RWPE1 (cell line): ENCODE measurements around the gene EDNRA.

Experiments used
- CTCF ChIA-PET: fragments of 350-600 bp; sonication (Branson Sonifier 250); formaldehyde crosslinking; extraction: SDS; loops from one replicate; lab custom pipeline; 2021; lab: Yijun Ruan, JAX
- POLR2A ChIA-PET: fragments of 400-600 bp; formaldehyde crosslinking; extraction: SDS; loops from one replicate; lab custom pipeline; 2020; ENCODE audit warnings: antibody characterized with exemption; ENCODE audit not compliant: low non-redundant PET; lab: Yijun Ruan, JAX
- DNase-seq: peaks from one replicate; pipeline ENCODE4 v3.0.0; 2012; ENCODE audit warnings: low spot score
- H3K27ac ChIP-seq: fragments of 450-650 bp; 2 replicates; pipeline ENCODE4 v1.5.1; 2017
- TF ChIP-seq, protein P1 (sequence below): fragments of 450-650 bp; conservative IDR thresholded peaks from 2 replicates; pipeline ENCODE4 v1.5.1; 2017; ENCODE audit warnings: low read depth, mild to moderate bottlenecking

EDNRA gene

GRCh38 chr4:147481577-147482109 is 746 bp downstream of the EDNRA start:
- CTCF ChIA-PET, result no interaction called here

GRCh38 chr4:147482281-147482680 is 1.4 kb downstream of the EDNRA start:
- H3K27ac ChIP-seq, result no peak overlapping the region
- DNase-seq, result no peak
- POLR2A ChIA-PET, result no interaction called here
- CTCF ChIA-PET, result no interaction called here
- TF ChIP-seq, protein P1, sequence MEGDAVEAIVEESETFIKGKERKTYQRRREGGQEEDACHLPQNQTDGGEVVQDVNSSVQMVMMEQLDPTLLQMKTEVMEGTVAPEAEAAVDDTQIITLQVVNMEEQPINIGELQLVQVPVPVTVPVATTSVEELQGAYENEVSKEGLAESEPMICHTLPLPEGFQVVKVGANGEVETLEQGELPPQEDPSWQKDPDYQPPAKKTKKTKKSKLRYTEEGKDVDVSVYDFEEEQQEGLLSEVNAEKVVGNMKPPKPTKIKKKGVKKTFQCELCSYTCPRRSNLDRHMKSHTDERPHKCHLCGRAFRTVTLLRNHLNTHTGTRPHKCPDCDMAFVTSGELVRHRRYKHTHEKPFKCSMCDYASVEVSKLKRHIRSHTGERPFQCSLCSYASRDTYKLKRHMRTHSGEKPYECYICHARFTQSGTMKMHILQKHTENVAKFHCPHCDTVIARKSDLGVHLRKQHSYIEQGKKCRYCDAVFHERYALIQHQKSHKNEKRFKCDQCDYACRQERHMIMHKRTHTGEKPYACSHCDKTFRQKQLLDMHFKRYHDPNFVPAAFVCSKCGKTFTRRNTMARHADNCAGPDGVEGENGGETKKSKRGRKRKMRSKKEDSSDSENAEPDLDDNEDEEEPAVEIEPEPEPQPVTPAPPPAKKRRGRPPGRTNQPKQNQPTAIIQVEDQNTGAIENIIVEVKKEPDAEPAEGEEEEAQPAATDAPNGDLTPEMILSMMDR, result no peak

More at GRCh38 chr4:147481577-147482109, 746 bp downstream of the EDNRA start:
- POLR2A ChIA-PET, result interaction anchor here (0.5 kb wide), 1 partner anchor 111 kb away, joined by 7 read pairs; no protein-coding TSS in a partner anchor
- TF ChIP-seq, protein P1, result no peak
- H3K27ac ChIP-seq, result no peak overlapping the region
- no peak for DNase-seq

DNA sequence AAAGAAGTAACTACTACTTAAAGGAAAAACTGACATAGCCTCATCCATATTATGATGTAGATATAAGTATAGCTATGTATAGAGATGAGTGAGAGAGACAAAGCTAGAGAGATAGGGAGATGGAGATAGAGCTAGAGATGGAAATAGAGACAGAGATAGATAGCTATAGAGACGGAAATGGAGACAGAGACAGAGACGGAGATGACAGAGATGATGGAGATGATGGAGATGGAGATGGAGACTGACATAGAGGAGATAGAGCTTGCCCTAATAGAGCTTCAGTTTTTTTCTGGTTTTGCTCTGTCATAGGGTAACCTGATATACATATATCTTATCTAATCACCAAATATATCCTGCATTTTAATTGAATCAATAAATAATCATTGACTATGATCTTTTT is 4.3 kb downstream of the EDNRA start:
- ChIA-PET CTCF (interaction anchor here (0.6 kb wide), 1 partner anchor 382 kb away, joined by 6 read pairs; no protein-coding TSS in a partner anchor), POLR2A (no interaction called here)
- no peak for DNase-seq
- TF ChIP-seq, protein P1, result no peak
- H3K27ac ChIP-seq, result no peak overlapping the region

- CTCF ChIA-PET, result no interaction called here
- POLR2A ChIA-PET, result no interaction called here
- TF ChIP-seq, protein P1, result no peak
- DNase-seq, result no peak
- no peak overlapping the region for H3K27ac ChIP-seq
These were observed 6.7 kb downstream of the EDNRA start for GRCh38 chr4:147487616-147488015.

DNA sequence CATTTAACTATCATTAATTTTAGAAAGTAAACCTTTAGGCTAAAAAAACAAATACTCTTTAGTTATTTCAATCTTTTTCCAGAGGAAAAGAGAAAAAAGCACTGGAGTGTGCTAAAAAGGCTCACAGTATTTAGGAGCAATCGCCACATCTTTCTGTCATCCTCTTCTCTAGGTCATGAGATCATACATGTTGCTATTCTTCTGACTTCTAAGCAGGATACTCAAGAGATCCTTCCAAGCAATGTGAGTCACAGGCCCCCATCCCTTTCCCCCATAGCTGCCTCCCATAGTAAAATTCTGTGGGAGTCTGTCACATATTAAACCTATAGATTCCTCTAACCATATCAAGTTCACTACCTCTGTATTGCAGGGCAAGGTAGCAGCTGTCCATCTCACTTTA is 7.7 kb downstream of the EDNRA start:
- no peak for DNase-seq
- TF ChIP-seq, protein P1, result no peak
- POLR2A ChIA-PET, result no interaction called here
- CTCF ChIA-PET, result interaction anchor here (0.5 kb wide), 1 partner anchor 35 kb away, joined by 5 read pairs; no protein-coding TSS in a partner anchor
- no peak overlapping the region for H3K27ac ChIP-seq

GRCh38 chr4:147491086-147491485 is 10.2 kb downstream of the EDNRA start:
- CTCF ChIA-PET, result no interaction called here
- TF ChIP-seq, protein P1, result no peak
- POLR2A ChIA-PET, result no interaction called here
- H3K27ac ChIP-seq, result no peak overlapping the region
- DNase-seq, result no peak
